GM21515 (cell line): ENCODE results near the gene FGL2.
"Not testable (repeated sequence)": the region's sequence is repeated elsewhere in the genome, so short reads cannot be mapped to it uniquely, and the experiment has no call there.

ENCODE experiments used
- ATAC-seq: cut with Tn5 transposase; IDR thresholded peaks from one replicate; pipeline ENCODE4 v1.9.1; 2021; ENCODE audit not compliant: unreplicated experiment

The FGL2 gene

DNA sequence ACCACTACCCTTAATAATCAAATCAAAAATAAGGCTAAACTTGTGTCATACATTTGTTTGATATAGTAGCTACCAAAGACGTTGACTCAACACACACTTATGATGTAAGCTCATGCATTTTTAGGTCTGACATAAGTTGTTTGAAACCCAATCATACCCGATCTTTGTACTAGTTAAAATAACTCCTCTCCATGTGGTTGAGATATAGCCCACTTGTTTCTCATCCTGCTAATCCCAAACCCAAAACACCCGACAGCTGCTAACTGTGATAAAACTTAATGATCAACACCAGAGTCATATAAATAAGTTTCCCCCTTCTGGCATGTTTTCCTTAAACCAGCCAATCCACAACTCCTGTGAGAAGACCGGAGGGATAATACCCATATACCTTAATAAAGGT lies 28.5 kb downstream of the FGL2 start:
- not testable (repeated sequence) for ATAC-seq

DNA sequence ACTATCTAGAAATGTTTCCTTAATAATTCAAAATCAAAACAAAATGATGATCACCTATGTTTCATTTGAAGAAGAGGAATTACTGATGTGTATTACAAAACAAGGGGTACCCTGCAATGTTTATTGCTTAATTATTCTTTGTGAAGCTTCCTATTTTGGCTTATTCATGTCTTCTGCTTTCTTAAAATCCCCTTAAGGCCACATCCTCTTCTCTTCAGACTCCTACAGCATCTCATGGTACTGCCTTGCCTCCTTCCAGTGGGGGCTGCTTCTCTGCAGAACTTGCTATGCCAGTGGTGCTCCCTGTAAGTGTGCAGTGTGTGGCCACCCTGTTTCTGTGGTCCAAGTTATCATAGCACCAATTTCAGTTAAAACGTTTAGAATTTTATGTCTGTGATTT lies 42.2 kb downstream of the FGL2 start:
- ATAC-seq, result peak; percentile 62

GRCh38 chr7:77157034-77157433 lies 42.6 kb downstream of the FGL2 start:
- peak; percentile 82 for ATAC-seq

DNA sequence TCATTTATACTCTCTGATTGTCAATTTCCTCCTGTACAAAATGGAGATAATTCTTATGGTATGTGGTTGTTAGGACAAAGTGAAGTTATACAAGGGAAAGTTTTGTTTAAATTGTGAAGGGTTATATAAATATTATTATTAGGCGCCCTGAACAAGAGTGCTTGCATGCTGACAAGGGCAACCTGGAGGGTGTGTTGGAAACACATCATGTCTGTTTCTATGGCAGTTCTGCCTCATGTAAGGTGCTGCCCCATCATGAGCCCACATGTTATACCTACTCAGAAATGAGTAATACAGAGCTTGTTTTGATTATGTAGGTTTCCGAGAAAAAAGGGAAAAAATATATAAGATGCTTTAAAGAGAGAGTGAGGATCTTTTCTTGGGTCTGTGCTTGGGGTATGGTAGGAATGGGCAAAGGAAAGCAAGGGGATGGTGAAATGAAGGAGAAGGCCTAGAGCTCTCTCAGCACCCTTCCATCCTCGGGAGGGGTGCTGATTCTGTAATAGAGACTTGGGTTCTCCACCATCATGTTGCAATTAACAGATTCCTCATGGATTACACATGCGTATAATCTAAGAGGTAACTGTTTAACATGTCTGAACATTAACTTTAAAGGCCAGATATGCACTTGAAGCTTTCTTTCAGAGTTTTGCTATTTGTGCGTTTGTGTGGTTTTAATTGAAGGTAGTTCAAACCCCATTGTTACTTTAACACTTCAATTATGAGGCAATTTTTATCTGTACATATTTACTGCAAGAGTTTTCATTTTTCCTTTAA lies 43.8 kb downstream of the FGL2 start:
- ATAC-seq, result not testable (repeated sequence)

DNA sequence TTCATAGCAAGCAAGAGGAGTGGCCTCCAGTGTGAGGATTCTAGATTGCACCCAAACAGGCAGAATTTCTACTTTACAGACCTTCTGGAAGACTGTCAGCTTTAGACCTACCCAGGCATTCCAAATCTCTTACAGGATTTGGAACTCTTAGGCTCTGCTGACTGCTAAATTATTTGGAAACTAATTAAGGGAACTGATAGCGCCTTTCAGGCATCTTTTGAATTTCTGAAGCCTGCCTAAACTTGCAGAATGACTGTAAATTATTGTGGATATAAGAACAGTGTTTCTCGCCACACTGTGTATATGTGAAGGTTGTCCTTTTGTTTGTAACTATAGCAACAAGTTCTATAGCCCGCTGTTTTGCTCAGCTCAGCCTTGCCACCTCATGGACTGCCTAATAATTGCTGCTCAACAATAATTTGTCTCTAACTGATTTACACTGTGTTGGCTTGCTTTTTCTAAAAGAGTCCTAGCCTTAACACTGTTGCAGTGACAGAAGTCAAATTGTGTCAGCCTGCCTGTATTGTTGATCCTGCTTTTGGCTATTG lies 44.6 kb downstream of the FGL2 start:
- peak; percentile 43 for ATAC-seq

- ATAC-seq, result not testable (repeated sequence)
These were observed 47.4 kb downstream of the FGL2 start for GRCh38 chr7:77152232-77152631.
